Esophagus squamous epithelium (tissue), 4 donors: Measurements from ENCODE around the gene CFAP57.

Source experiments
- CTCF ChIP-seq, 6 experiments: fragments of 450-650 bp in 4 of 6; fragments of 200-600 bp in 2 of 6; sonication (generic) in 2 of 6; IDR thresholded peaks; one replicate each; pipeline ENCODE4 v1.5.1; 2016 to 2019; ENCODE audit warnings: antibody characterized with exemption in 6 of 6, mild to moderate bottlenecking in 4 of 6, moderate library complexity in 4 of 6
- POLR2A ChIP-seq, 4 donors: fragments of 450-650 bp; IDR thresholded peaks; one replicate each; pipeline ENCODE4 v1.6.1; 2017; ENCODE audit warnings: antibody characterized with exemption in 4 of 4, mild to moderate bottlenecking in 4 of 4, moderate library complexity in 3 of 4

- peak in 1 of 6 experiments; percentile 9 for TF ChIP-seq CTCF (IDR thresholded peaks at IDR 0.05)
- TF ChIP-seq POLR2A (IDR thresholded peaks at IDR 0.05), result no peak
Measured at GRCh38 chr1:43274125-43274803, 102.1 kb downstream of the CFAP57 start.
